Choroid plexus epithelial cell (primary cell): ENCODE measurements around the gene RPP14.

Experiments
- DNase-seq: peaks from one replicate; pipeline ENCODE4 v3.0.0-alpha.2; 2010; ENCODE audit warnings: low read depth
- H3K4me3 ChIP-seq: 2 replicates; pipeline ENCODE4 v1.5.1; 2011; ENCODE audit warnings: low read depth, mild to moderate bottlenecking, control low read depth, low read length, moderate library complexity
- CTCF ChIP-seq: conservative IDR thresholded peaks from 2 replicates; pipeline ENCODE4 v1.5.1; 2011; ENCODE audit warnings: low read depth, mild to moderate bottlenecking, control low read depth, inconsistent platforms, low read length, moderate library complexity

Gene RPP14

DNA sequence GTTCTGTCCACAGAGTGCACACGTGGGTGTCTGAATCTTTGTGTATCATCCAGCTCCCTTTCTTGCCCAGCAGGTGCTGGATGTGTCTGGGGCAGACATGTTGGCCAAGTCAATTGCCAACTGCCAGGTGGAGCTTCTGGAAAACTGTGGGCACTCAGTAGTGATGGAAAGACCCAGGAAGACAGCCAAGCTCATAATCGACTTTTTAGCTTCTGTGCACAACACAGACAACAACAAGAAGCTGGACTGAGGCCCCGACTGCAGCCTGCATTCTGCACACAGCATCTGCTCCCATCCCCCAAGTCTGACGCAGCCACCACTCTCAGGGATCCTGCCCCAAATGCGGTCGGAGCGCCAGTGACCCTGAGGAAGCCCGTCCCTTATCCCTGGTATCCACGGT, 12.5 kb upstream of the RPP14 start:
- H3K4me3 ChIP-seq: no peak overlapping the region
- DNase-seq: no peak
- no peak for TF ChIP-seq CTCF

DNA sequence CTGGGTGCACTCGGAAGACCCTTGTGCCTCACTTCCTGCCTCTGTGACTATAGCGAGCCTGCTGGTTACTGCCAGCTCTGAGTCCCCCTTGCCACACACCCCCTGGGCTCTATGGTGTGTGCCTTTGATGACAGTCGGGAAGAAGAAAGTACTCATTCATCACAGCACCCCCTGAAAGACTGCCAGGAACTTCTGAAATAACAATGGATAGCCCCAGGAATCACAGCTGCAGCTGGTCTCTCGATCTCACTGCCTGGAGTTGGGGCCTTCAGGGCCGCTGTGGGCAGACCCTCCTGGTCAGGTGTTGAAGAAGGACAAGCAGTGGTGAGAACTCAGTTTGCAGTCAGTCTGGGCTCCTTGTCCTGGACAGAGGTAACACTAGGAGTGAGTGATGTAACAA, 9.8 kb upstream of the RPP14 start:
- no peak for DNase-seq
- TF ChIP-seq CTCF: no peak
- no peak overlapping the region for H3K4me3 ChIP-seq

GRCh38 chr3:58296843-58297242, 9.2 kb upstream of the RPP14 start:
- DNase-seq: no peak
- TF ChIP-seq CTCF: no peak
- H3K4me3 ChIP-seq: no peak overlapping the region

GRCh38 chr3:58298190-58298589, 7.9 kb upstream of the RPP14 start:
- no peak for TF ChIP-seq CTCF
- no peak overlapping the region for H3K4me3 ChIP-seq
- DNase-seq: no peak

DNA sequence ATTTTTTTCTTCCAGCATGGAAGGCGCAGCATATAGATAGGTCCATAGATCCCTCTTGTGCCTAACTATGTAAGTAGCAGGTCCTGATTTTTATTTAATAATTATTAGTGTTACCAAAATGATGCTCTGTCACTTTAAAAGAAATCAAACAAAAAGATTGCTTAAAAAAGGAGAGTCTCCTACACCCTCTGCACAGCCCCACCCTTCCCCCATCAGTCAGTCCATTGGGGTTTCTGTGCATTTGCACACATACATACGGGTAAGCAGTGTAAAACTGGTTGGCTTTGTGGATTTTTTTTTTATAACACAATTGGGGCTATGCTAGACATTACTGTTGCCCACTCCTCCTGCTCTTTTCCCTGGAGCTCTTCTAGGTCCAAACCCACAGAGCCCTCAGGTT, 7.0 kb upstream of the RPP14 start:
- H3K4me3 ChIP-seq: no peak overlapping the region
- no peak for TF ChIP-seq CTCF
- DNase-seq: no peak

DNA sequence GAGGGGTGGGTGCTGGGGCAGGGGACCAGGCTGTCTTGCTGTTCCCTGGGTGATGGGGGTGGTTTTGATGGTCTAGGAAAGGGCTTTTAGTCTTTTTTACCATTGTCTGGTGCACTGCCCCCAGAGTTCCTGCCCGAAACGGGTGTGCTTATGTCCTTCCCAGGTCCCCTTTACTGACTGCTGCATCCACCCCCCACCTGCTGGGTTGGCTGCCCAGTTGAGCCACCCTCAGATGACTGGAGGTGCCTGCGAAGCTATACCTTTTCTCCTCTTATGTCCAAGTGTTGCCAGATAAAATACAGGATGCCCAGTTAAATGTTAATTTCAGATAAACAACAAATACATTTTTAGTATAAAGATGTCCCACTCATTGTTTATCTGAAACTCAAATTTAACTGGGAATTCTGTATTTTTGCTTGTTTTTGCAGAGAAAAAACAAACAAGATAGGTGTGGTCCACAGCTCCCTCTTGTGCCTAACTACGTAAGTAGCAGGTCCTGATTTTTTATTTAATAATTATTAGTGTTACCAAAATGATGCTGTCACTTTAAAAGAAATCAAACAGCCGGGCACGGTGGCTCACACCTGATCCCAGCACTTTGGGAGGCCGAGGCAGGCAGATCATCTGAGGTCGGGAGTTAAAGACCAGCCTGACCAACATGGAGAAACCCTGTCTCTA, 6.1 kb upstream of the RPP14 start:
- peak; percentile 85 for DNase-seq
- no peak overlapping the region for H3K4me3 ChIP-seq
- TF ChIP-seq CTCF: peak; percentile 67

DNA sequence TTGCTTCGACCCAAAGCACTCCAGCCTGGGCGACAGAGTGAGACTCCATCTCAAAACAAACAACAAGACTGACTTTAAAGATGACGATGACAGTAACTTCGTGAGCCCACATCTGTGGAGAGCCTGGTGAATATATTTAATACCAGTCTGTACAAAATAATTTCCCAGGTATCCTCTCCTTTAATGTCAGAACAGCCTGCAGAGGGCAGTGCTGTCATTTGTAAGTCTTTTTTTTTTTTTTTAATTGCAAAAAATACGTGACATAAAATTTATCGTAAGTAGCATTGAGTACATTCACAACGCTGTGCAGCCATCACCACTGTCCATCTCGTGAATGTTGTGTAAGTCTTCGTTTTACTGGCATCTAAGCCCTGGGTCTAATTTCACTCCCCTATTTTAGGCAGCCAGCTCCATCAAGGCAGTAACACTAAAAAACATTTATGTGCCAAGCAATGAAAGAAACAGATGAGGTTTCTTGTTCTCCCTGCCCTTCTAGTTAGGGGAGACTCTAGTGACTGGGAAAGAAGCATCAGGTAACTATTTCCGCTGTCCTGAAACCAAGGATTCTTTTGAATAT, 1.7 kb downstream of the RPP14 start:
- DNase-seq: peak; percentile 87
- peak overlapping the region; percentile 64 for H3K4me3 ChIP-seq
- peak; percentile 57 for TF ChIP-seq CTCF
